H1 (cell line): ENCODE results near the gene APOBEC2.

Source experiments
- BRCA1 ChIP-seq: IDR thresholded peaks from 2 replicates; pipeline ENCODE4 v1.6.1; 2012; ENCODE audit warnings: low read depth, low read length, improper control_type of control experiment
- CTCF ChIP-seq, 3 experiments: IDR thresholded peaks; 1 replicate in 2 of 3; 2 replicates in 1 of 3; pipeline versions ENCODE4 v1.5.1 to v1.6.1; 2011; ENCODE audit warnings: low read length in 3 of 3, mild to moderate bottlenecking in 3 of 3, inconsistent platforms in 2 of 3, low read depth in 1 of 3, moderate library complexity in 1 of 3; ENCODE audit not compliant: insufficient read depth in 1 of 3; ENCODE audit errors: control extremely low read depth in 1 of 3

DNA sequence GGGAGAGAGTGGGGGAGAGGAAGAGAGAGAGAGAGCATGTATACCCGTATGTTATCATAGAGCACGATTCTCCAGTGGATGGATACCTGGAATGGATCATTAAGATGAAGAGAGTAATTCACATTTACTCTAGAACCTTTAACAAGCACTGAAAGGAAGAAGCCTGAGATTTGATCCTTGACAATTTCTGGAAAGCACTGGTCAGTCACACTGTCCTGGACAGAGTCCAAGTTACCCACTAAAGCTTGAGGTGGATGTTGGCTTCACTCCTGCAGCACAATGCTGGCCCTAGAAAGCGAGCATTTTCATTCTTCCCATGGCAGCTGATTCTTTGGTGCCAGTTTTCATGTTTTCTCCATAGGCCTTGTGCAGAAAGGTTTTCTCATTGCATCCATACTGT is 45.4 kb downstream of the APOBEC2 start:
- TF ChIP-seq BRCA1 (no peak), CTCF (IDR thresholded peaks at IDR 0.05; ENCODE audit: control extremely low read depth in 1 of 3, insufficient read depth in 1 of 3, low read depth in 1 of 3, low read length in 3 of 3) (no peak)
